HEK293 (cell line): Measurements from ENCODE around the gene ADAMTS10.

Source experiments
- CTCF ChIA-PET: fragments of 350-600 bp; formaldehyde crosslinking; extraction: SDS; loops from one replicate; lab custom pipeline; 2021; ENCODE audit warnings: antibody characterized with exemption; lab: Yijun Ruan, JAX
- POLR2A ChIA-PET: fragments of 300-600 bp; formaldehyde crosslinking; extraction: SDS; loops from one replicate; lab custom pipeline; 2020; ENCODE audit warnings: antibody characterized with exemption, inconsistent platforms; lab: Yijun Ruan, JAX
- H3K27ac ChIP-seq: fragments of 200-500 bp; sonication (Bioruptor generic); 2 replicates; pipeline ENCODE4 v1.5.1; 2014; ENCODE audit warnings: low read depth, low read length, control low read depth, inconsistent platforms; ENCODE audit errors: extremely low read depth
- H3K36me3 ChIP-seq, 2 experiments: fragments of 200-500 bp in 1 of 2; sonication (Bioruptor generic) in 1 of 2; 1 replicate in 1 of 2; 2 replicates in 1 of 2; pipeline ENCODE4 v1.5.1; 2014 to 2017; ENCODE audit warnings: inconsistent platforms in 2 of 2, low read length in 2 of 2; ENCODE audit not compliant: control insufficient read depth in 2 of 2, insufficient read depth in 1 of 2
- H3K4me1 ChIP-seq: fragments of 200-500 bp; sonication (Bioruptor generic); 2 replicates; pipeline ENCODE4 v1.5.1; 2014; ENCODE audit warnings: mild to moderate bottlenecking, low read length, inconsistent platforms; ENCODE audit not compliant: control insufficient read depth, insufficient read depth
- H3K4me3 ChIP-seq: 2 replicates; pipeline ENCODE4 v1.5.1; 2011; ENCODE audit warnings: low read depth, mild to moderate bottlenecking, control low read depth, low read length, moderate library complexity
- H3K9me3 ChIP-seq: fragments of 200-500 bp; sonication (Bioruptor generic); 2 replicates; pipeline ENCODE4 v1.5.1; 2014; ENCODE audit warnings: low read depth, low read length, inconsistent platforms; ENCODE audit not compliant: control insufficient read depth, insufficient read depth
- GLIS1 ChIP-seq: fragments of 450-650 bp; formaldehyde crosslinking; IDR thresholded peaks from 2 replicates; pipeline ENCODE4 v1.5.1; 2016; ENCODE audit warnings: missing biosample characterization, missing genetic modification characterization
- GLIS2 ChIP-seq: fragments of 450-650 bp; formaldehyde crosslinking; IDR thresholded peaks from 2 replicates; pipeline ENCODE4 v1.5.1; 2016; ENCODE audit warnings: missing biosample characterization, missing genetic modification characterization
- IKZF3 ChIP-seq: fragments of 450-650 bp; IDR thresholded peaks from 2 replicates; pipeline ENCODE4 v1.5.0; 2018; ENCODE audit warnings: missing biosample characterization, mild to moderate bottlenecking, missing genetic modification characterization, moderate library complexity
- KLF16 ChIP-seq: fragments of 450-650 bp; formaldehyde crosslinking; IDR thresholded peaks from 2 replicates; pipeline ENCODE4 v1.5.1; 2017; ENCODE audit warnings: missing biosample characterization, missing genetic modification characterization
- REPIN1 ChIP-seq: fragments of 450-650 bp; formaldehyde crosslinking; IDR thresholded peaks from 2 replicates; pipeline ENCODE4 v1.5.1; 2017; ENCODE audit warnings: missing biosample characterization, missing genetic modification characterization, low read depth
- SALL2 ChIP-seq: fragments of 450-650 bp; formaldehyde crosslinking; IDR thresholded peaks from 2 replicates; pipeline ENCODE4 v1.5.0; 2017; ENCODE audit warnings: missing biosample characterization, mild to moderate bottlenecking, missing genetic modification characterization, borderline replicate concordance
- SCRT1 ChIP-seq: fragments of 450-650 bp; formaldehyde crosslinking; IDR thresholded peaks from 2 replicates; pipeline ENCODE4 v1.5.1; 2016; ENCODE audit warnings: missing biosample characterization, missing genetic modification characterization, borderline replicate concordance
- TCF7L2 ChIP-seq: IDR thresholded peaks from 2 replicates; pipeline ENCODE4 v1.6.1; 2011; ENCODE audit warnings: low read depth, mild to moderate bottlenecking, inconsistent platforms, low read length, moderate library complexity, borderline replicate concordance
- ZIC2 ChIP-seq: fragments of 450-650 bp; formaldehyde crosslinking; IDR thresholded peaks from 2 replicates; pipeline ENCODE4 v1.5.1; 2016; ENCODE audit warnings: missing biosample characterization, missing genetic modification characterization
- ZNF10 ChIP-seq: fragments of 450-650 bp; formaldehyde crosslinking; IDR thresholded peaks from 2 replicates; pipeline ENCODE4 v1.5.1; 2017; ENCODE audit warnings: missing biosample characterization, missing genetic modification characterization
- ZNF121 ChIP-seq: fragments of 450-650 bp; formaldehyde crosslinking; IDR thresholded peaks from 2 replicates; pipeline ENCODE4 v1.5.1; 2016; ENCODE audit warnings: missing biosample characterization, missing genetic modification characterization
- ZNF184 ChIP-seq: fragments of 450-650 bp; IDR thresholded peaks from 2 replicates; pipeline ENCODE4 v1.5.1; 2018; ENCODE audit warnings: missing biosample characterization, mild to moderate bottlenecking, missing genetic modification characterization
- ZNF426 ChIP-seq: fragments of 450-650 bp; formaldehyde crosslinking; IDR thresholded peaks from 2 replicates; pipeline ENCODE4 v1.5.1; 2017; ENCODE audit warnings: missing biosample characterization, missing genetic modification characterization, mild to moderate bottlenecking, inconsistent platforms, moderate library complexity
- ZNF560 ChIP-seq: fragments of 450-650 bp; formaldehyde crosslinking; IDR thresholded peaks from 2 replicates; pipeline ENCODE4 v1.5.1; 2017; ENCODE audit warnings: missing biosample characterization, missing genetic modification characterization, borderline replicate concordance
- ZNF571 ChIP-seq: fragments of 450-650 bp; formaldehyde crosslinking; IDR thresholded peaks from 2 replicates; pipeline ENCODE4 v1.5.0; 2017; ENCODE audit warnings: missing biosample characterization, missing genetic modification characterization
- ZNF621 ChIP-seq: fragments of 450-650 bp; formaldehyde crosslinking; IDR thresholded peaks from 2 replicates; pipeline ENCODE4 v1.5.1; 2017; ENCODE audit warnings: missing biosample characterization, missing genetic modification characterization
- ZNF664 ChIP-seq: fragments of 450-650 bp; formaldehyde crosslinking; IDR thresholded peaks from 2 replicates; pipeline ENCODE4 v1.5.1; 2016; ENCODE audit warnings: missing biosample characterization, missing genetic modification characterization
- ZNF670 ChIP-seq: fragments of 450-650 bp; formaldehyde crosslinking; IDR thresholded peaks from 2 replicates; pipeline ENCODE4 v1.5.1; 2016; ENCODE audit warnings: missing biosample characterization, missing genetic modification characterization, low read depth
- ZNF677 ChIP-seq: fragments of 450-650 bp; IDR thresholded peaks from 2 replicates; pipeline ENCODE4 v1.5.0; 2018; ENCODE audit warnings: missing biosample characterization, mild to moderate bottlenecking, missing genetic modification characterization, moderate library complexity
- ZNF701 ChIP-seq: fragments of 450-650 bp; formaldehyde crosslinking; IDR thresholded peaks from 2 replicates; pipeline ENCODE4 v1.5.1; 2016; ENCODE audit warnings: missing biosample characterization, missing genetic modification characterization
- ZNF768 ChIP-seq: fragments of 450-650 bp; formaldehyde crosslinking; IDR thresholded peaks from 2 replicates; pipeline ENCODE4 v1.5.1; 2018; ENCODE audit warnings: missing biosample characterization, mild to moderate bottlenecking, missing genetic modification characterization
- ZNF792 ChIP-seq: fragments of 450-650 bp; formaldehyde crosslinking; IDR thresholded peaks from 2 replicates; pipeline ENCODE4 v1.5.1; 2016; ENCODE audit warnings: missing biosample characterization, missing genetic modification characterization
- TF ChIP-seq, protein P1 (sequence below): fragments of 450-650 bp; formaldehyde crosslinking; IDR thresholded peaks from 2 replicates; pipeline ENCODE4 v1.5.1; 2016; ENCODE audit warnings: missing biosample characterization, missing genetic modification characterization, low read depth
- TF ChIP-seq, protein P2 (sequence below): fragments of 450-650 bp; formaldehyde crosslinking; IDR thresholded peaks from 2 replicates; pipeline ENCODE4 v1.5.1; 2017; ENCODE audit warnings: missing biosample characterization, missing genetic modification characterization
- TF ChIP-seq, protein P3 (sequence below): fragments of 450-650 bp; formaldehyde crosslinking; IDR thresholded peaks from 2 replicates; pipeline ENCODE4 v1.5.1; 2016; ENCODE audit warnings: missing biosample characterization, missing genetic modification characterization

Gene ADAMTS10

DNA sequence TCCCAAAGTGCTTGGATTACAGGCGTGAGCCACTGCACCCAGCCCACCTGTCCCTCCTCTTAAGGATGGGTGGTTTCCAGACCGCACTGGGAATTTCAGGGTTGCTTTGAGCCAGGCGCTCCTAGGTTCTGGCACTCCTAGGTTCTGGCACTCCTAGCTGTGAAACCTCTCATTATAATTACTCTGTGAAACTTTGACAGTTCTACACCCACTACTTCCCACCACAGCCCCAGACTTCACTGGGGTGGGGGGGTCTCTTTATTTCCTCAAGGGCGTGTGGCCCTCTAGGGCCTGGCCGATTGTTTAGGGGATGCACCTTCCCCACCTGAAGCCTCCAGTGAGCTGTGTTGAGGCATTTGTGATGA, 2.3 kb upstream of the ADAMTS10 start:
- TF ChIP-seq TCF7L2: no peak
- TF ChIP-seq, protein P1, sequence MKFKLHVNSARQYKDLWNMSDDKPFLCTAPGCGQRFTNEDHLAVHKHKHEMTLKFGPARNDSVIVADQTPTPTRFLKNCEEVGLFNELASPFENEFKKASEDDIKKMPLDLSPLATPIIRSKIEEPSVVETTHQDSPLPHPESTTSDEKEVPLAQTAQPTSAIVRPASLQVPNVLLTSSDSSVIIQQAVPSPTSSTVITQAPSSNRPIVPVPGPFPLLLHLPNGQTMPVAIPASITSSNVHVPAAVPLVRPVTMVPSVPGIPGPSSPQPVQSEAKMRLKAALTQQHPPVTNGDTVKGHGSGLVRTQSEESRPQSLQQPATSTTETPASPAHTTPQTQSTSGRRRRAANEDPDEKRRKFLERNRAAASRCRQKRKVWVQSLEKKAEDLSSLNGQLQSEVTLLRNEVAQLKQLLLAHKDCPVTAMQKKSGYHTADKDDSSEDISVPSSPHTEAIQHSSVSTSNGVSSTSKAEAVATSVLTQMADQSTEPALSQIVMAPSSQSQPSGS (tag by site-specific recombination): no peak
- no peak for TF ChIP-seq SCRT1 (tag by site-specific recombination)
- TF ChIP-seq SALL2 (tag by site-specific recombination): no peak
- TF ChIP-seq ZNF701 (tag by site-specific recombination): no peak
- TF ChIP-seq ZNF768 (tag by site-specific recombination): no peak
- no peak for TF ChIP-seq ZNF10 (tag by site-specific recombination)
- TF ChIP-seq KLF16 (tag by site-specific recombination): no peak
- no peak for TF ChIP-seq ZNF677
- TF ChIP-seq ZNF560 (tag by site-specific recombination): no peak
- TF ChIP-seq ZNF621 (tag by site-specific recombination): no peak
- no peak for TF ChIP-seq ZNF571
- TF ChIP-seq ZNF426 (tag by site-specific recombination): no peak
- TF ChIP-seq, protein P2, sequence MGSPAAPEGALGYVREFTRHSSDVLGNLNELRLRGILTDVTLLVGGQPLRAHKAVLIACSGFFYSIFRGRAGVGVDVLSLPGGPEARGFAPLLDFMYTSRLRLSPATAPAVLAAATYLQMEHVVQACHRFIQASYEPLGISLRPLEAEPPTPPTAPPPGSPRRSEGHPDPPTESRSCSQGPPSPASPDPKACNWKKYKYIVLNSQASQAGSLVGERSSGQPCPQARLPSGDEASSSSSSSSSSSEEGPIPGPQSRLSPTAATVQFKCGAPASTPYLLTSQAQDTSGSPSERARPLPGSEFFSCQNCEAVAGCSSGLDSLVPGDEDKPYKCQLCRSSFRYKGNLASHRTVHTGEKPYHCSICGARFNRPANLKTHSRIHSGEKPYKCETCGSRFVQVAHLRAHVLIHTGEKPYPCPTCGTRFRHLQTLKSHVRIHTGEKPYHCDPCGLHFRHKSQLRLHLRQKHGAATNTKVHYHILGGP (tag by site-specific recombination): no peak
- no peak for TF ChIP-seq ZNF670 (tag by site-specific recombination)
- H3K4me1 ChIP-seq: no peaks in the 10 kb centered on the region
- POLR2A ChIA-PET: interaction anchor here (0.7 kb wide), 1 partner anchor 1185 kb away, joined by 5 read pairs; no protein-coding TSS in a partner anchor
- no peak overlapping the region for H3K27ac ChIP-seq
- H3K4me3 ChIP-seq: no peak overlapping the region
- CTCF ChIA-PET: interaction anchor here (0.6 to 3.3 kb wide), 2 partner anchors 32 to 260 kb away, joined by 3 to 14 read pairs; no protein-coding TSS in a partner anchor
- no peaks in the 10 kb centered on the region for H3K9me3 ChIP-seq
- H3K36me3 ChIP-seq: no peaks in the 10 kb centered on the region

DNA sequence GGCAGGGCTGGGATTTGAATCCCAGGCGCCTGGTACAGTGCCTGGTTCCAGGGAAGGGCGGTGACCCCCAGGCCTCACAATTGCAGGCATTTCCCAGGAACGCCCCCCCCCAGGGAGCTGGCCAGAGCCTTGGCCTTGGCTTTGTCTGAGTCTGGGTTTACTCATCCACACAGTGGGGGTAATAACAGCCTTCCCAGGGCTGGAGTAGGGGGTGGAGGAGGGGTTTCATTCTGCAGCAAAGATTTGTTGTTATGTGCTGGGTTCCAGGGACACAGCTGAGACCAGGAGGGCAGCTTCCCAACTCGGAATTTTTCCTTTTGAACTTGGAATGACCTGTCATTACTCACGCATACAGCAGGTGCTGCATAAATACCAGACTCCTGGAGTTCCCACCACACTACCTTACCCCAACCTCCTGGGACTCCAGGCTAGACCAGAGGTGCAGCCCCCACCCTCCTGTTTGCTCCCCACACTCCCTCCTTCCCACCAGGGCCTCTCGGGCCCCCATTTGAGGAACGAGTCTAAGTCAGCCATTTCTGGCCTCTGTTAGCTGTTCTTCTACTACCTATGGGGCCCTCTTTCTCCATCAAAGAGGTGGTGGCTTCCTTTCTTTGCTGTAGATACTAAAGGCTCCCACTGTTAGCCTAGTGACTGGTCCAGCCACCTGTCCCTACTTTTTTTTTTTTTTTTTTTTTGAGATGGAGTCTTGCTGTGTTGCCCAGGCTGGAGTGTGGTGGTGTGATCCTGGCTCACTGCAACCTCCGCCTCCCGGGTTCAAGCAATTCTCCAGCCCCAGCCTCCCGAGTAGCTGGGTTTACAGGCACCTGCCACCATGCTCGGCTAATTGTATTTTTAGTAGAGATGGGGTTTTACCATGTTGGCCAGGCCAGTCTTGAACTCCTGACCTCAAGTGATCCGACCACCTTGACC, 1.6 kb upstream of the ADAMTS10 start:
- TF ChIP-seq ZNF121 (tag by site-specific recombination): peak; percentile 71
- peak; percentile 45; the same call in 1 of the 2 replicates for TF ChIP-seq IKZF3 (tag by site-specific recombination)
- TF ChIP-seq ZNF664 (tag by site-specific recombination): peak; percentile 34; the same call in 1 of the 2 replicates
- TF ChIP-seq ZNF792 (tag by site-specific recombination): peak; percentile 92
- no peak for TF ChIP-seq ZNF184 (tag by site-specific recombination)
- TF ChIP-seq, protein P3, sequence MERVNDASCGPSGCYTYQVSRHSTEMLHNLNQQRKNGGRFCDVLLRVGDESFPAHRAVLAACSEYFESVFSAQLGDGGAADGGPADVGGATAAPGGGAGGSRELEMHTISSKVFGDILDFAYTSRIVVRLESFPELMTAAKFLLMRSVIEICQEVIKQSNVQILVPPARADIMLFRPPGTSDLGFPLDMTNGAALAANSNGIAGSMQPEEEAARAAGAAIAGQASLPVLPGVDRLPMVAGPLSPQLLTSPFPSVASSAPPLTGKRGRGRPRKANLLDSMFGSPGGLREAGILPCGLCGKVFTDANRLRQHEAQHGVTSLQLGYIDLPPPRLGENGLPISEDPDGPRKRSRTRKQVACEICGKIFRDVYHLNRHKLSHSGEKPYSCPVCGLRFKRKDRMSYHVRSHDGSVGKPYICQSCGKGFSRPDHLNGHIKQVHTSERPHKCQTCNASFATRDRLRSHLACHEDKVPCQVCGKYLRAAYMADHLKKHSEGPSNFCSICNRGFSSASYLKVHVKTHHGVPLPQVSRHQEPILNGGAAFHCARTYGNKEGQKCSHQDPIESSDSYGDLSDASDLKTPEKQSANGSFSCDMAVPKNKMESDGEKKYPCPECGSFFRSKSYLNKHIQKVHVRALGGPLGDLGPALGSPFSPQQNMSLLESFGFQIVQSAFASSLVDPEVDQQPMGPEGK (tag by site-specific recombination): 0 out of 2 replicates have a peak, but pooled peaks have one; percentile 12
- peak; percentile 83 for TF ChIP-seq GLIS1 (tag by site-specific recombination)
- peak; percentile 31; the same call in 1 of the 2 replicates for TF ChIP-seq GLIS2 (tag by site-specific recombination)
- peak; percentile 43; the same call in 1 of the 2 replicates for TF ChIP-seq ZIC2 (tag by site-specific recombination)
- TF ChIP-seq REPIN1 (tag by site-specific recombination): no peak
- H3K4me3 ChIP-seq: no peak overlapping the region
- H3K27ac ChIP-seq: no peak overlapping the region
- POLR2A ChIA-PET: interaction anchor here (0.7 kb wide), 1 partner anchor 30 kb away, joined by 3 read pairs; no protein-coding TSS in a partner anchor
- H3K36me3 ChIP-seq: no peaks in the 10 kb centered on the region
- no peaks in the 10 kb centered on the region for H3K9me3 ChIP-seq
- no peaks in the 10 kb centered on the region for H3K4me1 ChIP-seq
- CTCF ChIA-PET: interaction anchor here (0.6 to 3.3 kb wide), 4 partner anchors 30 to 348 kb away, joined by 3 to 14 read pairs (median 6); no protein-coding TSS in a partner anchor
